Measurements from ENCODE around the gene RBM26.

RBM26 gene

DNA sequence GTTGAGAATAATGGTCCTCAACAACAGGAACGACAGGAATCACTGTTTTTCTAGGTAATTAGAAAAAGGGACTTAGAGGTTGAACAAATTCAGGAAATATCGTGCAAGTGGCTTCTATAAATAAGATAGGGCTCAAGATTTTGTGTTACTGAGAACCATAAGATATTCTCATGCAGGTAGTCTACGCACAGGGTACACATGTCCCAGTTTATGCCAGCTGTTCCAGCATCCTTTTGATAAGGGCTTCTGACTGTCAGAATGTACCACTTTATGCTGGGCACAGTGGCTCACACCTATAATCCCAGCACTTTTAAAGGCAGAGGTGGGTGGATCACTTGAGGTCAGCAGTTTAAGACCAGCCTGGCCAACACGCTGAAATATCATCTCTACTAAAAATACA lies 32.1 kb downstream of the RBM26 start:
- peaks cover 44% of the 10 kb centered on the region for H3K36me3 Mint-ChIP-seq (ENCODE audit: low read depth)
- no peak overlapping the region for H3K4me3 Mint-ChIP-seq
- H3K27ac Mint-ChIP-seq = peak overlapping the region; percentile 57
- TF ChIP-seq, protein P1, sequence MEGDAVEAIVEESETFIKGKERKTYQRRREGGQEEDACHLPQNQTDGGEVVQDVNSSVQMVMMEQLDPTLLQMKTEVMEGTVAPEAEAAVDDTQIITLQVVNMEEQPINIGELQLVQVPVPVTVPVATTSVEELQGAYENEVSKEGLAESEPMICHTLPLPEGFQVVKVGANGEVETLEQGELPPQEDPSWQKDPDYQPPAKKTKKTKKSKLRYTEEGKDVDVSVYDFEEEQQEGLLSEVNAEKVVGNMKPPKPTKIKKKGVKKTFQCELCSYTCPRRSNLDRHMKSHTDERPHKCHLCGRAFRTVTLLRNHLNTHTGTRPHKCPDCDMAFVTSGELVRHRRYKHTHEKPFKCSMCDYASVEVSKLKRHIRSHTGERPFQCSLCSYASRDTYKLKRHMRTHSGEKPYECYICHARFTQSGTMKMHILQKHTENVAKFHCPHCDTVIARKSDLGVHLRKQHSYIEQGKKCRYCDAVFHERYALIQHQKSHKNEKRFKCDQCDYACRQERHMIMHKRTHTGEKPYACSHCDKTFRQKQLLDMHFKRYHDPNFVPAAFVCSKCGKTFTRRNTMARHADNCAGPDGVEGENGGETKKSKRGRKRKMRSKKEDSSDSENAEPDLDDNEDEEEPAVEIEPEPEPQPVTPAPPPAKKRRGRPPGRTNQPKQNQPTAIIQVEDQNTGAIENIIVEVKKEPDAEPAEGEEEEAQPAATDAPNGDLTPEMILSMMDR (IDR thresholded peaks at IDR 0.05) = no peak
- no peaks in the 10 kb centered on the region for H3K27me3 Mint-ChIP-seq (ENCODE audit: low read depth, poor library complexity)
- no peaks in the 10 kb centered on the region for H3K9me3 Mint-ChIP-seq
- no peak for DNase-seq
- H3K4me1 Mint-ChIP-seq = no peaks in the 10 kb centered on the region

- H3K4me1 Mint-ChIP-seq = no peaks in the 10 kb centered on the region
- peaks cover 72% of the 10 kb centered on the region for H3K36me3 Mint-ChIP-seq (ENCODE audit: low read depth)
- TF ChIP-seq, protein P1 (IDR thresholded peaks at IDR 0.05) = no peak
- DNase-seq = no peak
- no peak overlapping the region for H3K4me3 Mint-ChIP-seq
- H3K27ac Mint-ChIP-seq = no peak overlapping the region
- no peaks in the 10 kb centered on the region for H3K27me3 Mint-ChIP-seq (ENCODE audit: low read depth, poor library complexity)
- H3K9me3 Mint-ChIP-seq = no peaks in the 10 kb centered on the region
These were observed 36.8 kb downstream of the RBM26 start for GRCh38 chr13:79369226-79369625.

DNA sequence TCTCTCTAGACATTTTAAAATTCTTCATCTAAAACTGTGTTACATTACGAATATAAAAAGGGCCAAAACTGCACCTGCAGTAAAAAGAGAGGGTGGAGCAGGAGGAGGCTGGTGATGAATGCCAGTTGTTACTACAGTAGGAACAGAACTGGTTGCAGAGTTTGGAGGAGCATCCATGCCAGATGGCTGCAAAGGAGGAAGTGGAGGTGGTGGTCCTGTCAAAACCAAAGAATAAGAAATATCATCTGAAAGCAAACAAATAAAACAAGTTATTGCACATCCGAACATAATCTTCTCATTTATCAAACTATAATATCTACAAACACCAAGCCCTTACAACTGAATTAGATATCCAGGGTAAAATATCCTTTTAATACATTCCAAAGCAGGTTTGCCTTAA lies 40.1 kb downstream of the RBM26 start:
- H3K36me3 Mint-ChIP-seq (ENCODE audit: low read depth) = peaks cover 77% of the 10 kb centered on the region
- no peak overlapping the region for H3K4me3 Mint-ChIP-seq

GRCh38 chr13:79361299-79361698 lies 44.8 kb downstream of the RBM26 start:
- Mint-ChIP-seq H3K4me1 (no peaks in the 10 kb centered on the region), H3K9me3 (no peaks in the 10 kb centered on the region), H3K27me3 (ENCODE audit: low read depth, poor library complexity) (no peaks in the 10 kb centered on the region), H3K27ac (peak overlapping the region; percentile 3), H3K4me3 (no peak overlapping the region), H3K36me3 (ENCODE audit: low read depth) (peaks cover 67% of the 10 kb centered on the region)
- TF ChIP-seq, protein P1 (IDR thresholded peaks at IDR 0.05) = no peak
- no peak for DNase-seq

More for the DNA sequence above, 40.1 kb downstream of the RBM26 start:
- DNase-seq = no peak
- peak overlapping the region; percentile 26 for H3K27ac Mint-ChIP-seq
- H3K9me3 Mint-ChIP-seq = no peaks in the 10 kb centered on the region
- TF ChIP-seq, protein P1 (IDR thresholded peaks at IDR 0.05) = no peak
- no peaks in the 10 kb centered on the region for H3K4me1 Mint-ChIP-seq
- H3K27me3 Mint-ChIP-seq (ENCODE audit: low read depth, poor library complexity) = no peaks in the 10 kb centered on the region

DNA sequence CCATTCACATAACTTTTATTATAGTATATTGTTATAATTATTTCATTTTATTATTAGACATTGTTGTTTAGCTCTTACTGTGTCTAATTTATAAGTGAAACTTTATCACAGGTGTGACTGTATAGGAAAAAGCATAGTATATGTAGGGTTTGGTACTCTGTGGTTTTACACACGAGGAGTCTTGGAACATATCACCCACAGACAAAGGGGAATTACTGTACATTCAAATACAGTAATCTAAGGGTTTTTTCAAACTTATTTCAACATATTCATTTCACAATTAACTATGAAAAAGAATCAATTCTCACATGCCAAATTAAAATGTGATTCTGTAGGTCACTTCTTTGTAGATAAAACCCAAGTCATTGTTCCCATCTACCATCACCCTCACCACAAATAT lies 46.0 kb downstream of the RBM26 start:
- H3K27ac Mint-ChIP-seq = no peak overlapping the region
- no peaks in the 10 kb centered on the region for H3K27me3 Mint-ChIP-seq (ENCODE audit: low read depth, poor library complexity)
- TF ChIP-seq, protein P1 (IDR thresholded peaks at IDR 0.05) = no peak
- H3K9me3 Mint-ChIP-seq = no peaks in the 10 kb centered on the region
- no peak overlapping the region for H3K4me3 Mint-ChIP-seq
- H3K36me3 Mint-ChIP-seq (ENCODE audit: low read depth) = peaks cover 65% of the 10 kb centered on the region
- no peaks in the 10 kb centered on the region for H3K4me1 Mint-ChIP-seq
- DNase-seq = no peak

DNA sequence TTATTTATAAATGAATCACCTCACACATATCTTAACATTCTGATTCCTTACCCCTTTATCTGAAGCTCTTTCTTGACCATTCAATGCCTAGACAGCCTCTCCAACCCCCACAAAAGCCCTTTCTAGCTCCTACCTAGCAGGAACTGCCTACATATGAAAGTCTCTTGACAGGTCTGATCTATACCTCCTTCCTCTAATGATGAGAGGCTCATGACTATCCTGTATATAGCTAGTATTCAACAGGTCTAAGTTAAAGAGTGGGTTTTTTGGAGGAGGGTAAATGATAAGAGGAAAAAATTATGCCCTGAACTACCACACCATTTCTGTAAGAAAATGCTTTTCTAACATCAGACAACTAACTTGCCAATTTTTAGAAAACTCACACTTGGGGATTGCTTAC lies 47.0 kb downstream of the RBM26 start:
- Mint-ChIP-seq H3K4me3 (no peak overlapping the region), H3K27me3 (ENCODE audit: low read depth, poor library complexity) (no peaks in the 10 kb centered on the region), H3K36me3 (ENCODE audit: low read depth) (peaks cover 62% of the 10 kb centered on the region), H3K9me3 (no peaks in the 10 kb centered on the region), H3K27ac (no peak overlapping the region), H3K4me1 (no peaks in the 10 kb centered on the region)
- no peak for DNase-seq
- TF ChIP-seq, protein P1 (IDR thresholded peaks at IDR 0.05) = no peak

All from nephron progenitor cell (in vitro differentiated cells).